Hepatocyte (in vitro differentiated cells): ENCODE data around the gene ABHD12B. TPM values are rescaled to one million over a fixed set of nuclear protein-coding genes. Genes with fewer than 3 reads are reported as not detected.

Source experiments
- DNase-seq: peaks from one replicate; pipeline ENCODE4 v3.0.0-alpha.2; 2016; ENCODE audit warnings: low spot score
- H2AFZ ChIP-seq: fragments of 200-600 bp; sonication (generic); 2 replicates; pipeline ENCODE4 v1.6.0; 2016; ENCODE audit warnings: antibody characterized with exemption, mild to moderate bottlenecking
- H3K27ac ChIP-seq: fragments of 200-600 bp; sonication (generic); 2 replicates; pipeline ENCODE4 v1.5.1; 2016; ENCODE audit warnings: mild to moderate bottlenecking
- H3K27me3 ChIP-seq: fragments of 200-600 bp; sonication (generic); 2 replicates; pipeline ENCODE4 v1.6.1; 2016
- H3K36me3 ChIP-seq: fragments of 200-600 bp; sonication (generic); replicated peaks from 2 replicates; pipeline ENCODE4 v1.5.1; 2016; ENCODE audit warnings: low read depth; ENCODE audit not compliant: insufficient read depth
- H3K4me1 ChIP-seq: fragments of 200-600 bp; sonication (generic); 2 replicates; pipeline ENCODE4 v1.5.1; 2016; ENCODE audit warnings: mild to moderate bottlenecking, moderate library complexity; ENCODE audit not compliant: insufficient read depth
- H3K4me2 ChIP-seq: fragments of 200-600 bp; sonication (generic); 2 replicates; pipeline ENCODE4 v1.6.0; 2016
- H3K4me3 ChIP-seq: fragments of 200-600 bp; sonication (generic); 2 replicates; pipeline ENCODE4 v1.5.1; 2016; ENCODE audit warnings: mild to moderate bottlenecking
- H3K79me2 ChIP-seq: fragments of 200-600 bp; sonication (generic); 2 replicates; pipeline ENCODE4 v1.6.0; 2017; ENCODE audit warnings: mild to moderate bottlenecking
- H3K9me2 ChIP-seq: fragments of 200-600 bp; sonication (generic); replicated peaks from 2 replicates; pipeline ENCODE4 v1.6.0; 2017; ENCODE audit warnings: mild to moderate bottlenecking; ENCODE audit not compliant: insufficient read depth
- H3K9me3 ChIP-seq: fragments of 200-600 bp; sonication (generic); 2 replicates; pipeline ENCODE4 v1.5.1; 2016; ENCODE audit warnings: low read depth, mild to moderate bottlenecking
- H4K20me1 ChIP-seq: fragments of 200-600 bp; sonication (generic); 2 replicates; pipeline ENCODE4 v1.6.0; 2016; ENCODE audit warnings: mild to moderate bottlenecking; ENCODE audit not compliant: insufficient read depth, poor library complexity, severe bottlenecking
- CTCF ChIP-seq: fragments of 200-600 bp; sonication (generic); IDR thresholded peaks from 2 replicates; pipeline ENCODE4 v1.5.1; 2016; ENCODE audit warnings: antibody characterized with exemption, mild to moderate bottlenecking; ENCODE audit not compliant: poor library complexity
- EZH2 ChIP-seq: fragments of 200-600 bp; sonication (generic); IDR thresholded peaks from 2 replicates; pipeline ENCODE4 v1.6.1; 2016; ENCODE audit warnings: antibody characterized with exemption, mild to moderate bottlenecking, borderline replicate concordance
- EZH2phosphoT487 ChIP-seq: fragments of 200-600 bp; sonication (generic); IDR thresholded peaks from one replicate; pipeline ENCODE4 v1.6.1; 2018; ENCODE audit warnings: antibody characterized with exemption, mild to moderate bottlenecking, low read depth, moderate library complexity; ENCODE audit not compliant: unreplicated experiment, severe bottlenecking
- WGBS: methylation state at CpG from one replicate; pipeline ENCODE4 v1.1.6; 2016; ENCODE audit warnings: low lambda C conversion rate; ENCODE audit errors: missing lambda C conversion rate; 5-methylcytosine and 5-hydroxymethylcytosine counted together
- polyA plus RNA-seq: library from polyadenylated mRNA; unstranded; fragments of >200 nt; fragmentation: Nextera tagmentation; extraction: Ambion mirVana; gene quantifications from 2 replicates; pipeline ENCODE4 v1.2.1, GENCODE V29; 2016
- small RNA-seq: library from RNA; depleted of rRNA; stranded (forward); fragments of <200 nt; gene quantifications from one replicate; pipeline ENCODE3, GENCODE V24; 2014
- total RNA-seq: library from RNA; depleted of rRNA; stranded (reverse); fragments of >200 nt; gene quantifications from 2 replicates; pipeline ENCODE4 v1.2.3, GENCODE V29; 2014

Gene ABHD12B
- total and polyA plus RNA-seq, 2 experiments from 2014 or later, result not detected

GRCh38 chr14:50951032-50951431, 79.2 kb downstream of the ABHD12B start:
- no peaks in the 10 kb centered on the region for H4K20me1 ChIP-seq
- H3K79me2 ChIP-seq, result no peaks in the 10 kb centered on the region
- 98% methylated on average over 6 of the region's 6 CpGs for WGBS
- no peaks in the 10 kb centered on the region for H3K4me1 ChIP-seq
- no peaks in the 10 kb centered on the region for H3K36me3 ChIP-seq
- H3K4me2 ChIP-seq, result no peak overlapping the region
- H3K4me3 ChIP-seq, result no peak overlapping the region
- H3K9me3 ChIP-seq, result no peaks in the 10 kb centered on the region
- H3K27ac ChIP-seq, result no peak overlapping the region
- no peak for DNase-seq
- TF ChIP-seq CTCF, result no peak
- no peak for TF ChIP-seq EZH2phosphoT487
- no peaks in the 10 kb centered on the region for H3K9me2 ChIP-seq
- H3K27me3 ChIP-seq, result no peaks in the 10 kb centered on the region
- H2AFZ ChIP-seq, result no peak overlapping the region

GRCh38 chr14:50953502-50953901, 81.6 kb downstream of the ABHD12B start:
- WGBS, result 88% methylated on average over 1 of the region's 1 CpG
- Histone ChIP-seq H3K79me2 (no peaks in the 10 kb centered on the region), H3K9me2 (no peaks in the 10 kb centered on the region), H3K4me3 (no peak overlapping the region), H3K4me2 (no peak overlapping the region), H3K27ac (no peak overlapping the region), H4K20me1 (no peaks in the 10 kb centered on the region), H3K4me1 (no peaks in the 10 kb centered on the region), H3K9me3 (no peaks in the 10 kb centered on the region), H3K27me3 (no peaks in the 10 kb centered on the region), H2AFZ (no peak overlapping the region), H3K36me3 (no peaks in the 10 kb centered on the region)
- DNase-seq, result no peak
- TF ChIP-seq EZH2phosphoT487 (no peak), EZH2 (no peak), CTCF (no peak)

Small RNAs within 50 kb of the gene (small RNA-seq; reads per million reads assigned to genes)
- gene RF00593, result not detected

Other genes starting within 250 kb of the ABHD12B start
- gene SAV1, start 203.7 kb upstream of the ABHD12B start, total RNA-seq, result 17.4 and 18.5 TPM in 2 replicates
- 17.1 and 19.0 TPM in 2 replicates for gene SAV1, start 203.7 kb upstream of the ABHD12B start, polyA plus RNA-seq
- gene NIN, start 40.9 kb upstream of the ABHD12B start, total RNA-seq, result 9.9 and 11.6 TPM in 2 replicates
- 4.2 and 7.3 TPM in 2 replicates for gene NIN, start 40.9 kb upstream of the ABHD12B start, polyA plus RNA-seq
- gene PYGL, start 72.4 kb downstream of the ABHD12B start, total RNA-seq, result 46.2 and 51.6 TPM in 2 replicates
- gene PYGL, start 72.4 kb downstream of the ABHD12B start, polyA plus RNA-seq, result 37.9 and 38.5 TPM in 2 replicates
- gene TRIM9, start 223.1 kb downstream of the ABHD12B start, total RNA-seq, result 0.10 and 0.76 TPM in 2 replicates
- 0.78 and 0.94 TPM in 2 replicates for gene TRIM9, start 223.1 kb downstream of the ABHD12B start, polyA plus RNA-seq